Measurements from ENCODE around the gene PLCD1. TPM values are rescaled to one million over a fixed set of nuclear protein-coding genes. Genes with fewer than 3 reads are reported as not detected.

The PLCD1 gene
- polyA plus RNA-seq, 6 donors from 2014 or later: 1.9 to 4.1 (median 2.6) TPM; not detected in 1

DNA sequence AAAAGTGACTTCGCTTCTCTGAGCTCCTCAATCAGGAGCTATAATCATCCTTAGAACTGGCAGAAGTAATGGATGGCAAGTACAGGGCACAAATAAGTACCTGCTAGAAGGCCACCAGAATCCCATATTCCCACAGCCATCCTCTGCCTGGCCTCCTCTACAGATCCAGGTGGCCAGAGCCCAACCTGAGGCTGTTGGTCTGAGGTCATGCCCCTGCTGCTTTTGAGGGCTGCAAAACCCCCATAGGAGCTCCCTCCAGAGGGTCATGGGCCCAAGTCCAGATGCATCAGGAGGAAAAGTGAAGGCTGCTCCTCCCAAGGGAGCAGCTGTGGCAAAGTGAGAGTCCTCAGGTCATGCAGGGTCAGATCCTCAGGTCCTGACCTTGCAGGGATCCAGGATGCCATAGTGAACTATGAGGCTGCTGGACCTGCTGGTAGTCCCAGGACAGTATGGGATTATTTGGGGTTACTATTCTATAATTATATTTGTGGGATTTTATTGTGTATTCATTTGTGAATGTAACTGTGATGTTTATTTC, 3.0 kb upstream of the PLCD1 start:
- DNase-seq (no peak), ATAC-seq (ENCODE audit: low read depth in 2 of 2) (no peak)
- no peak overlapping the region for H3K4me3 Mint-ChIP-seq
- H3K9me3 Mint-ChIP-seq: peaks cover 0 to 2% (median 0%) of the 10 kb centered on the region in 7 donors
- no peak overlapping the region for H3K27ac Mint-ChIP-seq
- peaks cover 31 to 58% (median 51%) of the 10 kb centered on the region in 3 donors for H3K27me3 Mint-ChIP-seq
- peaks cover 0 to 14% (median 8%) of the 10 kb centered on the region in 3 donors for H3K4me1 Mint-ChIP-seq
- peaks cover 0 to 19% of the 10 kb centered on the region in 2 donors for H3K36me3 Mint-ChIP-seq

DNA sequence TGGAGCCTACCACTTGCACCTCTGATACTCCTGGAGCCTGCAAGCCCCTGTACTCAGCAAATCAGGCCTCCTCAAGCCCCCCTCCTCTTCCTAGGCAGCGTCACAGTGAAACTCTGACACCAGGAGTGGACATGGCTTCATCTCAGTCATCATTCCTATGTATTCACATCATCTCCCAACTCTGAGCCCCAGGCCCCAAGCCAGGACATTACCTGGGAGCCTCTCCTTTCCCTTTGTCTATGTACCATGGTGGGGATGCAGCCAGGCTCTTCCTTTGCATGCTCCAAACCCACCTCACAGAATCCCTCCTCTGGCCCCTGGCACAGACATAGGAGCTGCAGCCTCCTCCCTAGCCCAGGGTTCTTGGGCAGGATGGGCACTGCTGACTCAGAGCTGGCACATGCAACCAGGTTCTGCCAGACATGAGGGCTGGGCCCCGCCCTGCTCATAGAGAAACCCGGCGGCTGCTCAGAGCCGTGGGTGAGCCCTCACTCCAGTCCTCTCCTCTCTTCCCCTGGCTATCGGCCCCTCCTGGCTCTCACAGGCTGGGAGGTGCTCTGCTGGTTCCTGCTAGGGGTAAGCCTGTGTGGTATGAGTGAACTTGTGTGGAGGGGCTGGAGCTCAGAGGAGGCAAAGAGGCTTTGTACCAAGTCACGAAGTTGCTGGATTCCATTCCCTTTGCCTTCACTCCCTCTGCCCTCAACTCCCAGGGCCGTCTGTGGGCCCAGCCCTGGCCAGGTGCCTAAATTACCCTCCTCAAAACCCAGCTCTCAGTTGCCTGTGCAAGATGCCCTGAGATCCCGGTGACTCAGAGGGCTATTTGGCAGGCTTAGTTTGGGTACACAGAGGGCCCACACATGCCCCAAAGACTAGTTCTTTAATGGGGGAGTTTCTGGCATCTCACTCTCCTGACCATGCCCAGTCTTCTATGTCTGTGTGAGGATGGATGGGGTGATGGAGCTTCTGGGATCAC, 1.9 kb upstream of the PLCD1 start:
- Mint-ChIP-seq H3K36me3 (peaks cover 0 to 19% of the 10 kb centered on the region in 2 donors), H3K27ac (peak overlapping the region in 1 of 6 donors; percentile 86), H3K9me3 (peaks cover 0 to 2% (median 0%) of the 10 kb centered on the region in 7 donors), H3K27me3 (peaks cover 31 to 58% (median 51%) of the 10 kb centered on the region in 3 donors), H3K4me1 (peaks cover 0 to 14% (median 6%) of the 10 kb centered on the region in 3 donors), H3K4me3 (peak overlapping the region in 5 of 8 donors; percentile 28 to 77 (median 70))
- ATAC-seq (ENCODE audit: low read depth in 2 of 2) (no peak), DNase-seq (no peak)

DNA sequence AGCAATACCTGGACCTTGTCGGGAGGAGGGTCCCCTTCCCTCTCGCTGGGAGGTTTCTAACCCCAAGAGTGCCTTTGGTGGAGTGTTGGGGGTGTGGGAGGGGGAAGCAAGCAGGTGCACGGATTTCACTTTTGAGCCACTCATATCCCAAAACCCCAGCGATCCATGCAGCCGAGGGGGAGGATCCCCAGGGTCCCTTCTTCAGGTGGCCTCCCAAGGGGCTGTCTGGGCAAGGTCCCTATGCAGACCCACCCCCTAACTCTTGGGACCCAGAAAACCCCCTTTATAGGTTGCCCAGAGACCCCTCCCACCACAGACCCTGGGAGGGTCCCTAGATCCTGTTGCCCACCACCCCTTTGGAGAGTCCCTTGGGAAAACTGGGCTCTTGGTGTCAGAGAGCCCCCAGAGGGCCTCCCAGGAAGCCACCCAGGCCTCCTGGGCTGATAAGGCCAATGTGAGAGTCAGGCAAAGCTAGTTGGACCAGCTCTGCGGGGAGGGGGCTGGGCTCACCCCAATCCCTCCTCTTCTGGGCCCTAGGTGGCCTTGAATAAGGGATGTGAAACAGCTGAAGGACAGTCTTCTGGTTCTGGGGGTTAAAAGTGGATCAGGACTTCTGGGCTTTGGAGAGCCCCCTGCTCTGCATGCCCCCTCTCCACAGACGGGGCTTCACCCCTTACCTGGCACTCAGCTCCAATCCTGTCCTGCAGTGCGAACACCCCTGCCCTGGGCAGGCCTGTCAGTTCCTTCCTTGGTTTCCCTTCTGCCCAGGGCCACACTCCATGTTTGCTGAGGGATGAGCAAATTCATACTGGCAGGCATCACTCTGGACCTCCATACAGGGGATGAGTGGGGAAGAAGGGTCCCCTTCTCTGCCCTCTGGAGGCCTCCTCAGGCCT, 932 bp upstream of the PLCD1 start:
- Mint-ChIP-seq H3K36me3 (peaks cover 0 to 19% of the 10 kb centered on the region in 2 donors), H3K4me3 (peak overlapping the region; percentile 10 to 77 (median 67)), H3K4me1 (peaks cover 7 to 19% (median 12%) of the 10 kb centered on the region in 3 donors), H3K27ac (peak overlapping the region in 1 of 6 donors; percentile 49), H3K27me3 (peaks cover 31 to 58% (median 51%) of the 10 kb centered on the region in 3 donors), H3K9me3 (peaks cover 0 to 2% (median 0%) of the 10 kb centered on the region in 7 donors)
- no peak for DNase-seq
- ATAC-seq (ENCODE audit: low read depth in 2 of 2): no peak

DNA sequence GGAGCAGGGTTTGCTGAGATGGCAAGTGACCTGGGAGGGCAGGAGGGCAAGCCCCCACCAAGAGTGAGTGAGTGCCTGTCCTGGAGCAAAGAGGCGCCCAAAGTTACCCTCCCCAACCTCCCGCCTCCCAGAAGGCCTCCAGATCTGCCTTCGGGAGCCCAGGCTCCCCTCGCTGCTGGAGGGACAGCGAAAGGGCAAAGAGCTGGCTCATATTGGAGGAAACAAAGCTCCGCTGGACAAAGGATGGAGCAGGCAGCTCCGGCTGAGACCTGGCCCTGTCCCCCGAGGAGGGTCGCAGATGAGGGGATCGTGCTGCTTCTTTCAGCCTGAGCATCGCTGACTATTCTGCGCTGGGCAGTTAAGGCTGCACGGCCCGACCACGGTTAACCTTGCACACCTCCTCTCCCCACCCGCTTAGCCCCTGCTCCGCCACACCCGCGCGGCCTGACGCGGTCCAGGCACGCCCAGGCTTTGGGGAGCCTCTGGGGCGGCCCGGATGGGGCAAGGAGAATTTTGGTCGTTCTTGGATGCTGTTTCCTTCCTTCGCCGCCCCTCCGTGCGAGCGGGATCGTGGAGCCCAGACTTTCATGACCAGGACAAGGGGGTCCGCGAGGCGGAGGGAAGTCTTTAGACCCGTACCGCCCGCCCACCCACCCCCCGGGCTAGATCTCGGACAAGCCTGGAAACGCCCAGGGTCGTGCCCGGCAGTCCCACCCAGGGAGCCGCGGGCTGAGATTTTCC, 651 bp downstream of the PLCD1 start:
- peak overlapping the region; percentile 61 to 84 (median 76) for H3K4me3 Mint-ChIP-seq
- no peak overlapping the region for H3K27ac Mint-ChIP-seq
- ATAC-seq (ENCODE audit: low read depth in 2 of 2) (no peak), DNase-seq (no peak)
- peaks cover 0 to 2% (median 0%) of the 10 kb centered on the region in 7 donors for H3K9me3 Mint-ChIP-seq
- H3K27me3 Mint-ChIP-seq: peaks cover 25 to 50% (median 44%) of the 10 kb centered on the region in 3 donors
- H3K4me1 Mint-ChIP-seq: peaks cover 15 to 30% (median 25%) of the 10 kb centered on the region in 3 donors
- H3K36me3 Mint-ChIP-seq: peaks cover 0 to 19% of the 10 kb centered on the region in 2 donors

DNA sequence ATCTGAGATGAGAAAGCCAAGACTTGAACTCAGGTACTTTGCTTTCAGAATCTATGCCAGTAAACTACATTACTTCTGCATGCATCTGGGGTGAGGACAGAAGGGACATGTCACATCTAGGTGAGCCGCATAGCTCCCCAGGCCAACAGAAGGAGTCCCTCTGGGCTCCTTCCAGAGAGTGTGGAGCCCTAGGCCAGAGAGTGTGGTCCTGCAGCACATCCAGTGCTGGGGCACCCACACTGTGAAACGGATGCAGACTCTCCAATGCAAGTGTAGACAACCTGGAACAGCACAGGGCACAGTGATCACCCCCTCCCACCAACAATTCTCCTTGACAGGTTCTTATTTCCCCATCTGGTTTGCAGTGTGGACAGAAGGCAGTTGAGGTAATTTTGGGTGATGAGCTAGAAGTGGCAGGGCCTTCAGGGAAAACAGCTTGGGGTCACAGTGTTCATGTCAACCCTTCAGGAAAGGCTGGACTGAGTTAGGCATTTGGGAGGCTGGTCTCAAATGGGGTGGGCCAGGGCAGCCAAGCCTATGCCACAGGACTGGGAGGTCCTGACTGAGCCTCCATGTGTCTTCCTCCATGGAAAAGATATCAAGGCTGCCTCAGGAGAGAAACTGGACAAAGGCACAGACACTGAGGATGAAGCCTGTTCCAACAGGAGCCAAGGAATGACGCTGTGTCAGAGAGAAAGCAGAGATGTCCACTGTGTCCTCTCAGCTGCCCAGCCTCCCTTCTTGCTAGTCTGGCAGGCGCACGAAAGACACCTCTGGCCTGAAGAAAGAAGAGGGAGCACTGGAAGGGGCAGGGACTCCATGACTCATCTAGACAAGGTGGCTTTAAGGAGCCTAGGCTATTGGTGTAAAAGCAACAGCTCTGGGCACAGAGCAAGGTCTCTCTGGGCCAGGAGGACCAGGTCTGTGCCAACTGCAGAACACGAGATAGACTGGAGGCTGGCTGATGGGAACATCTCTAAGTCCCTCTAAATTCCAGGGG, 1.7 kb downstream of the PLCD1 start:
- DNase-seq (no peak), ATAC-seq (ENCODE audit: low read depth in 2 of 2) (no peak)
- Mint-ChIP-seq H3K4me1 (peaks cover 19 to 34% (median 31%) of the 10 kb centered on the region in 3 donors), H3K36me3 (peaks cover 0 to 8% of the 10 kb centered on the region in 2 donors), H3K4me3 (peak overlapping the region in 7 of 8 donors; percentile 67 to 84 (median 76)), H3K27me3 (peaks cover 17 to 40% (median 33%) of the 10 kb centered on the region in 3 donors), H3K9me3 (peaks cover 0 to 2% (median 0%) of the 10 kb centered on the region in 7 donors), H3K27ac (no peak overlapping the region)

DNA sequence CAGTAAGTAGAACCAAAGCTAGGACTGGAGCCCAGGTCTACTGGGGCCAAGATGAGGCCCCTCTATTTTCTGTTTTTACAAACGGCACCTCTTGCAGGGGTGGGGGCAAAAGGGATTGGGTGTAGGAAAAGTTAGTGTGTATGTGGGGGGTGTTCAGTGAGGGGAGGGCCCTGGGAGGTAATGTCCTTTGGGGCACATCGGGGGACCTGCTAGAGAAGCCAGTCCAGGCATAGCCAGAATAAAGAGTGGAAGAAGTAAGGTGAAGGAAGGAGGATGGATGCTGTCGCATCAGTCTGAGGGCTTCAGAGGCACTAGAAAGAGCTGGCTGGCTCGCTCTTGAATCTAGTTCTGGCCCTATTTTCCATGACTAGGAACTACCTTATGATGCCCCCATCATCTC, 2.6 kb downstream of the PLCD1 start:
- H3K4me3 Mint-ChIP-seq: peak overlapping the region in 3 of 8 donors; percentile 44 to 84 (median 47)
- H3K4me1 Mint-ChIP-seq: peaks cover 19 to 34% (median 31%) of the 10 kb centered on the region in 3 donors
- peak overlapping the region in 1 of 6 donors; percentile 60 for H3K27ac Mint-ChIP-seq
- DNase-seq: no peak
- H3K27me3 Mint-ChIP-seq: peaks cover 10 to 31% (median 24%) of the 10 kb centered on the region in 3 donors
- H3K36me3 Mint-ChIP-seq: peaks cover 0 to 8% of the 10 kb centered on the region in 2 donors
- H3K9me3 Mint-ChIP-seq: peaks cover 0 to 2% (median 0%) of the 10 kb centered on the region in 7 donors
- no peak for ATAC-seq (ENCODE audit: low read depth in 2 of 2)

DNA sequence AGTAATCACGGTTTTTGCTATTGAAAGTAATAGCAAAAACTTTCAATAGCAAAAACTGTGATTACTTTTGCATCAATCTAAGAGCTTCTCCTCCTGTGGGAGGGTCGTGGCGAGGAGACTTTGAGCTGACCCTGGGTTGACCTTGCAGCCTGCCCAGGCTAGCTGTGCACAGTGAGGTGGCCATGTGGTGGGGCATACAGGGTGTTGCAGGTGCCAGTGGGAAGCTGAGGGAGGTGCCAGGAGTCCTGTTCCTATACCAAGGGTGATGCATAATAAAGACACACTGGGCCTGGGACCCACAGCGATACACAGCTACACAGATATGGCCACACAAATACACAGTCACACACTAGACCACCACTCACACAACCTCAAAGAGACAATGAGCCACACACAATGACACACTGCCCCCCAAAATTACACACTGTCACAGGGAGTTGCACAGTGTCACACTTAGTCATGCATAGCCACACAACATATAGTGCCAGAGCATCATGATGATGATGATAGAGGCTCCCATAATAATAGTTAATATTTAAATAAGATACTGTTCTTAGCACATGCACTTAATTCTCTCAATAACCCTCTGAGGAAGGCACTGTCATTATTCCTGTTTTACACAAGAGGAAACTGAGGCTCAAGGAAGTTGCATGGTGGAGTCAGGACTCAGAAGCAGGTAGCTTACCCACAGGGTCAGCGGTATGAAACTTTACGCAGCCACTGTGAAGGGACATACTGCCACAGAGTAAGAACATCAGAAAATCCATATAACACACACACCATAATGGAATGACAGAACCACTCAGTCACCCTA, 6.3 kb downstream of the PLCD1 start:
- Mint-ChIP-seq H3K27ac (peak overlapping the region in 5 of 6 donors; percentile 49 to 100 (median 94)), H3K4me3 (peak overlapping the region; percentile 87 to 99 (median 99)), H3K9me3 (no peaks in the 10 kb centered on the region), H3K36me3 (no peaks in the 10 kb centered on the region), H3K4me1 (peaks cover 19 to 26% (median 24%) of the 10 kb centered on the region in 3 donors), H3K27me3 (peaks cover 0 to 1% (median under 1%) of the 10 kb centered on the region in 3 donors)
- DNase-seq: no peak
- ATAC-seq (ENCODE audit: low read depth in 2 of 2): no peak

DNA sequence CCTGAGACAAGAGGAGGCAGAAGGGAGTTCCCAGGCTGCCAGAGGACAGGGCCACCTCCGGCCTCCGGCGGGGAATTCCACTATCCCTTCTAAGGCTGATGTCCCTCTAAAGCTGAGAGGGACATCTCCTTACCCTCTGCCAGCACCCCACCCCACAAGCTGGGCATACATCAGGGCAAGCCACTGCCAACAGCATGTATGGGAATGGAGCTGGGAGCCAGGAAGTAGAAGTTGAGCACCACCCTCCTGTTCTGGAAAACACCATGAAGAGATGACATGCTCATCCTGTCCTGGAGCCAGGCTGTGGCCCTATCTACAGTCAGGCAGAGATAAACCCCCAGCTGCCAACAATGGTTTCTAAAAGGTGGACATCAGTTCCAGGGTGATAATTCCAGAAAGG, 7.1 kb downstream of the PLCD1 start:
- H3K27ac Mint-ChIP-seq: peak overlapping the region in 3 of 6 donors; percentile 64 to 76 (median 65)
- peaks cover 19 to 25% (median 24%) of the 10 kb centered on the region in 3 donors for H3K4me1 Mint-ChIP-seq
- H3K27me3 Mint-ChIP-seq: no peaks in the 10 kb centered on the region

DNA sequence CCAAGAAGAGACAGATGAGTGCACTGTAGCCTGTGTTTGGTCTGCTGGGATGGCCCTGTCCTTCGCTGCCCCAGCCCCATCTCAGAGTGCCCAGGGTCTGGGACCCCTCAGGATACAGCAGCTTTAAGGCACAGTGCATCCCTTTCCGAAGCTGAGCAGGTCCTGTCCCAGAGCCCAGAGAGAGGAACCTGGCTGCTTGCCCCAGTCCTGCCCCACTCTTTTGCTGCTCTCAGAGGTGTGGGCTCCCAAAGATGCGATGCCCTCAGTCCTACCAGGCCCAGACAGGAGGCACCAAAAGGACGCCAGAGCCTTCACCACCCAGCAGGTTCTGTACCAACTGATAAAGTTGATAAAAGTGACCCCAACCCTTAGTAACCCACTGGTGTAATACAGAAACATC, 8.2 kb downstream of the PLCD1 start:
- H3K9me3 Mint-ChIP-seq: peaks cover 0 to 5% (median under 1%) of the 10 kb centered on the region in 7 donors
- ATAC-seq (ENCODE audit: low read depth in 2 of 2): no peak
- H3K27ac Mint-ChIP-seq: peak overlapping the region in 3 of 6 donors; percentile 13 to 46 (median 40)
- H3K4me3 Mint-ChIP-seq: no peak overlapping the region
- peaks cover 0 to 10% of the 10 kb centered on the region in 2 donors for H3K36me3 Mint-ChIP-seq
- H3K27me3 Mint-ChIP-seq: no peaks in the 10 kb centered on the region
- DNase-seq: no peak
- peaks cover 19 to 25% (median 24%) of the 10 kb centered on the region in 3 donors for H3K4me1 Mint-ChIP-seq

More for the DNA sequence above, 7.1 kb downstream of the PLCD1 start:
- no peaks in the 10 kb centered on the region for H3K9me3 Mint-ChIP-seq
- H3K36me3 Mint-ChIP-seq: no peaks in the 10 kb centered on the region
- ATAC-seq (ENCODE audit: low read depth in 2 of 2): no peak
- peak overlapping the region in 1 of 8 donors; percentile 92 for H3K4me3 Mint-ChIP-seq
- no peak for DNase-seq

DNA sequence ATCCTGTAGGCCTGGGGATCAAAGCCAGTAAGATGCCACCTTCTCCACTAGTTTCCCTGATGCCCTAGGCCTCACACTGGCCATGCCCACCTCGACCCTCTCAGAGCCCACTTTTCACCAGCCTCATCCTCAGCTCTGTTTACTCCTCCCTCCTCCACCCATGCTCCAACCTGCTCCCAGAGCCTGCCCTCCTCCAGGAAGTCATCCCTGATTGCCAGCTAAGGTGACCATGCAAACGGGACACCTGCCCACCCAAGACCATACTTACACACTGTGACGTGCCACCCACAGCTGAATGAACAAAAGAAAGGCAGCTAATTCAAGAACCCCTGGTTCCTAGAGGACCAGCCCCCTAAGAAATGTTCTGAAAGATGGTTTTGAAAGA, 9.1 kb downstream of the PLCD1 start:
- Mint-ChIP-seq H3K27me3 (no peaks in the 10 kb centered on the region), H3K36me3 (peaks cover 0 to 16% of the 10 kb centered on the region in 2 donors), H3K27ac (peak overlapping the region in 2 of 6 donors; percentile 15 to 36), H3K4me3 (no peak overlapping the region), H3K4me1 (peaks cover 12 to 19% (median 18%) of the 10 kb centered on the region in 3 donors), H3K9me3 (peaks cover 0 to 7% (median 5%) of the 10 kb centered on the region in 7 donors)
- no peak for ATAC-seq (ENCODE audit: low read depth in 2 of 2)
- DNase-seq: no peak
